A549 (cell line): ENCODE data around the gene DTNB. TPM values are rescaled to one million over a fixed set of nuclear protein-coding genes. Genes with fewer than 3 reads are reported as not detected.

Source experiments
- ATAC-seq, 2 experiments: fragments of 200-7000 bp in 1 of 2; fragments of >200 bp in 1 of 2; cut with Nextera tagmentation in 1 of 2; cut with Tn5 transposase in 1 of 2; 3 replicates each; pipeline versions ENCODE4 v1.8.0 to v1.9.1; 2018 to 2020; ENCODE audit warnings: mild to moderate bottlenecking in 1 of 2, moderate library complexity in 1 of 2
- CTCF ChIA-PET: fragments of 300-600 bp; sonication (Branson Sonifier 250); formaldehyde crosslinking; extraction: SDS; loops from one replicate; lab custom pipeline; 2021; ENCODE audit warnings: antibody characterized with exemption, inconsistent platforms; lab: Yijun Ruan, JAX
- POLR2A ChIA-PET: fragments of 350-600 bp; formaldehyde crosslinking; extraction: SDS; loops from one replicate; lab custom pipeline; 2021; ENCODE audit warnings: antibody characterized with exemption, inconsistent platforms; lab: Yijun Ruan, JAX
- DNase-seq, 2 experiments: peaks; one replicate each; pipeline versions ENCODE4 v3.0.0 to v3.0.0-alpha.2; 2011 to 2016; ENCODE audit warnings: low read depth in 1 of 2, low spot score in 1 of 2
- FAIRE-seq: peaks from 2 replicates; lab custom pipeline; 2011; peaks lifted over from hg19 to GRCh38; lab: Jason Lieb, UNC
- H3K27ac ChIP-seq, 2 experiments: fragments of >200 bp; sonication (Bioruptor Twin); formaldehyde crosslinking; 3 replicates each; pipeline ENCODE4 v1.5.1; 2016 to 2017
- H3K4me1 ChIP-seq: fragments of >200 bp; sonication (Bioruptor Twin); formaldehyde crosslinking; 3 replicates; pipeline ENCODE4 v1.6.1; 2016
- H3K4me2 ChIP-seq: fragments of >200 bp; sonication (Bioruptor Twin); formaldehyde crosslinking; 3 replicates; pipeline ENCODE4 v1.6.1; 2016
- H3K4me3 ChIP-seq: fragments of >200 bp; sonication (Bioruptor Twin); formaldehyde crosslinking; 3 replicates; pipeline ENCODE4 v1.5.1; 2016
- H3K9me3 ChIP-seq: fragments of >200 bp; sonication (Bioruptor Twin); formaldehyde crosslinking; 3 replicates; pipeline ENCODE4 v1.6.1; 2016
- CHD4 ChIP-seq: fragments of 200-600 bp; sonication (generic); IDR thresholded peaks from 2 replicates; pipeline ENCODE4 v1.6.1; 2016; ENCODE audit warnings: antibody characterized with exemption, mild to moderate bottlenecking, borderline replicate concordance
- EHF ChIP-seq: fragments of 250-450 bp; sonication (Bioruptor Pico); IDR thresholded peaks from 2 replicates; pipeline ENCODE4 v1.5.0; 2020; ENCODE audit warnings: mild to moderate bottlenecking
- EHMT2 ChIP-seq: fragments of 200-600 bp; sonication (generic); IDR thresholded peaks from 2 replicates; pipeline ENCODE4 v1.6.1; 2016; ENCODE audit warnings: antibody characterized with exemption, low read depth, mild to moderate bottlenecking, moderate library complexity
- ESRRA ChIP-seq: fragments of 150-350 bp; IDR thresholded peaks from 2 replicates; pipeline ENCODE4 v1.6.1; 2014; ENCODE audit warnings: mild to moderate bottlenecking, low read length, borderline replicate concordance
- HEYL ChIP-seq: fragments of 250-450 bp; sonication (Bioruptor Pico); IDR thresholded peaks from 2 replicates; pipeline ENCODE4 v1.8.0; 2021; ENCODE audit warnings: mild to moderate bottlenecking, moderate library complexity
- HOXB13 ChIP-seq: fragments of 250-450 bp; sonication (Bioruptor Pico); IDR thresholded peaks from 2 replicates; pipeline ENCODE4 v1.5.0; 2020; ENCODE audit warnings: low read depth, mild to moderate bottlenecking, moderate library complexity
- JUN ChIP-seq, 2 experiments: fragments of >200 bp; sonication (Bioruptor Twin); formaldehyde crosslinking; IDR thresholded peaks; 2 replicates in 1 of 2; 3 replicates in 1 of 2; pipeline ENCODE4 v1.6.1; 2016 to 2017
- JUNB ChIP-seq: fragments of >200 bp; sonication (Bioruptor Twin); formaldehyde crosslinking; IDR thresholded peaks from 2 replicates; pipeline ENCODE4 v1.6.1; 2016
- KDM1A ChIP-seq: fragments of 200-600 bp; sonication (generic); IDR thresholded peaks from 2 replicates; pipeline ENCODE4 v1.6.1; 2016; ENCODE audit warnings: low read depth, mild to moderate bottlenecking
- MAFK ChIP-seq: fragments of 450-650 bp; IDR thresholded peaks from 2 replicates; pipeline ENCODE4 v1.6.1; 2014; ENCODE audit not compliant: partially characterized antibody
- NPAS2 ChIP-seq: fragments of 250-450 bp; sonication (Bioruptor Pico); IDR thresholded peaks from 2 replicates; pipeline ENCODE4 v1.8.0; 2022; ENCODE audit warnings: mild to moderate bottlenecking, moderate library complexity, borderline replicate concordance
- NR3C1 ChIP-seq: fragments of >200 bp; sonication (Bioruptor Twin); formaldehyde crosslinking; IDR thresholded peaks from 3 replicates; pipeline ENCODE4 v1.6.1; 2017
- POLR2AphosphoS2 ChIP-seq: conservative IDR thresholded peaks from 2 replicates; pipeline ENCODE4 v1.6.1; 2012; ENCODE audit warnings: low read length, improper control_type of control experiment, inconsistent platforms
- RCOR1 ChIP-seq: fragments of 150-350 bp; IDR thresholded peaks from 2 replicates; pipeline ENCODE4 v1.6.1; 2014; ENCODE audit warnings: antibody characterized with exemption, low read length, low read depth
- RNF2 ChIP-seq: fragments of 200-600 bp; sonication (generic); IDR thresholded peaks from 2 replicates; pipeline ENCODE4 v1.6.1; 2016; ENCODE audit warnings: low read depth, mild to moderate bottlenecking, antibody characterized with exemption, moderate library complexity, borderline replicate concordance
- TFCP2L1 ChIP-seq: fragments of 250-450 bp; sonication (Bioruptor Pico); IDR thresholded peaks from 2 replicates; pipeline ENCODE4 v1.5.0; 2021; ENCODE audit warnings: mild to moderate bottlenecking
- TP53 ChIP-seq: fragments of 250-450 bp; sonication (Bioruptor Pico); IDR thresholded peaks from 2 replicates; pipeline ENCODE4 v1.5.0; 2021; ENCODE audit warnings: mild to moderate bottlenecking, moderate library complexity
- WGBS: methylation state at CpG from one replicate; pipeline ENCODE4 v1.1.6; 2017; ENCODE audit errors: missing lambda C conversion rate; 5-methylcytosine and 5-hydroxymethylcytosine counted together
- polyA plus RNA-seq, 4 experiments: library from polyadenylated mRNA; depleted of rRNA in 3 of 4; stranded (reverse); fragments of >200 nt; fragmentation: RNase III in 1 of 4; extraction: RNeasy Plus Mini Kit Qiagen cat#74134 plus additional on column Dnase treatment in 1 of 4; gene quantifications; 2 replicates in 3 of 4; 3 replicates in 1 of 4; pipeline ENCODE4 v1.2.3, GENCODE V29; 2011 to 2017
- TF ChIP-seq, protein P1 (sequence below): fragments of 450-650 bp; IDR thresholded peaks from 2 replicates; pipeline ENCODE4 v1.6.1; 2014; ENCODE audit warnings: antibody characterized with exemption
- TF ChIP-seq, protein P2 (sequence below): fragments of >200 bp; sonication (Bioruptor Twin); formaldehyde crosslinking; IDR thresholded peaks from 2 replicates; pipeline ENCODE4 v1.6.1; 2016
- TF ChIP-seq, protein P3 (sequence below): fragments of 250-450 bp; sonication (Bioruptor Pico); IDR thresholded peaks from 2 replicates; pipeline ENCODE4 v1.5.0; 2020; ENCODE audit warnings: low read depth, mild to moderate bottlenecking, moderate library complexity
- TF ChIP-seq, protein P4 (sequence below): fragments of 200-600 bp; sonication (generic); IDR thresholded peaks from 2 replicates; pipeline ENCODE4 v1.6.1; 2016; ENCODE audit warnings: antibody characterized with exemption, mild to moderate bottlenecking, moderate library complexity

DTNB gene
- polyA plus RNA-seq, 2 of the 4 experiments (the other 2 are of a cell fraction), result 11.2 to 32.6 TPM

DNA sequence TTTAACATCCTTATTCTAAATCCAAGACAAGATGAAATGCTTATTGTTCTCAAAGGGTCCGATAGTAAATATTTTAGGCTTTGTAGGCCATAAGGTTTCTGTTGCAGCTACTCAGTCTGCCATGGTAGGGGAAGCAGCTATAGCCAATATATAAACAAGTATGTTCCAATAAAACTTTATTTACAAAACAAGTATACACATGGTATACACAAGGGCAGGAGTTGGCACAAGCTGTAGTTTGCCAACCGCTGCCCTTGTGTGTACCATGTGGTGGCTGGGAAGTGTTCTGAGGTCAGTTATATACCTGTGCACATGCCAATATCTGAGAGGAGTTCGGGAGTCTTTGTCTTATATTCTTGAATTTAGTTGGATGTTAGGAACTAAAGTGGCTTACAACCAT, 205.6 kb downstream of the DTNB start:
- DNase-seq, result no peak
- Histone ChIP-seq H3K4me3 (no peak overlapping the region), H3K4me2 (no peak overlapping the region), H3K9me3 (no peaks in the 10 kb centered on the region), H3K27ac (no peak overlapping the region), H3K4me1 (peaks cover 2% of the 10 kb centered on the region)
- POLR2A ChIA-PET, result no interaction called here
- WGBS, result 83% methylated on average over 3 of the region's 3 CpGs
- no peak for FAIRE-seq
- no peak for TF ChIP-seq ESRRA
- TF ChIP-seq RCOR1, result no peak
- TF ChIP-seq EHF, result no peak
- no peak for TF ChIP-seq RNF2
- TF ChIP-seq, protein P1, sequence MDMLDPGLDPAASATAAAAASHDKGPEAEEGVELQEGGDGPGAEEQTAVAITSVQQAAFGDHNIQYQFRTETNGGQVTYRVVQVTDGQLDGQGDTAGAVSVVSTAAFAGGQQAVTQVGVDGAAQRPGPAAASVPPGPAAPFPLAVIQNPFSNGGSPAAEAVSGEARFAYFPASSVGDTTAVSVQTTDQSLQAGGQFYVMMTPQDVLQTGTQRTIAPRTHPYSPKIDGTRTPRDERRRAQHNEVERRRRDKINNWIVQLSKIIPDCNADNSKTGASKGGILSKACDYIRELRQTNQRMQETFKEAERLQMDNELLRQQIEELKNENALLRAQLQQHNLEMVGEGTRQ, result no peak
- TF ChIP-seq JUN (IDR thresholded peaks at IDR 0.05), result no peak
- TF ChIP-seq, protein P2, sequence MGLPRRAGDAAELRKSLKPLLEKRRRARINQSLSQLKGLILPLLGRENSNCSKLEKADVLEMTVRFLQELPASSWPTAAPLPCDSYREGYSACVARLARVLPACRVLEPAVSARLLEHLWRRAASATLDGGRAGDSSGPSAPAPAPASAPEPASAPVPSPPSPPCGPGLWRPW, result no peak
- no peak for TF ChIP-seq CHD4
- TF ChIP-seq EHMT2, result no peak
- TF ChIP-seq NR3C1, result no peak
- TF ChIP-seq, protein P3, sequence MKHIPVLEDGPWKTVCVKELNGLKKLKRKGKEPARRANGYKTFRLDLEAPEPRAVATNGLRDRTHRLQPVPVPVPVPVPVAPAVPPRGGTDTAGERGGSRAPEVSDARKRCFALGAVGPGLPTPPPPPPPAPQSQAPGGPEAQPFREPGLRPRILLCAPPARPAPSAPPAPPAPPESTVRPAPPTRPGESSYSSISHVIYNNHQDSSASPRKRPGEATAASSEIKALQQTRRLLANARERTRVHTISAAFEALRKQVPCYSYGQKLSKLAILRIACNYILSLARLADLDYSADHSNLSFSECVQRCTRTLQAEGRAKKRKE (CRISPR knock-in tag), result no peak
- no peak for TF ChIP-seq POLR2AphosphoS2
- TF ChIP-seq JUNB, result no peak
- TF ChIP-seq, protein P4, sequence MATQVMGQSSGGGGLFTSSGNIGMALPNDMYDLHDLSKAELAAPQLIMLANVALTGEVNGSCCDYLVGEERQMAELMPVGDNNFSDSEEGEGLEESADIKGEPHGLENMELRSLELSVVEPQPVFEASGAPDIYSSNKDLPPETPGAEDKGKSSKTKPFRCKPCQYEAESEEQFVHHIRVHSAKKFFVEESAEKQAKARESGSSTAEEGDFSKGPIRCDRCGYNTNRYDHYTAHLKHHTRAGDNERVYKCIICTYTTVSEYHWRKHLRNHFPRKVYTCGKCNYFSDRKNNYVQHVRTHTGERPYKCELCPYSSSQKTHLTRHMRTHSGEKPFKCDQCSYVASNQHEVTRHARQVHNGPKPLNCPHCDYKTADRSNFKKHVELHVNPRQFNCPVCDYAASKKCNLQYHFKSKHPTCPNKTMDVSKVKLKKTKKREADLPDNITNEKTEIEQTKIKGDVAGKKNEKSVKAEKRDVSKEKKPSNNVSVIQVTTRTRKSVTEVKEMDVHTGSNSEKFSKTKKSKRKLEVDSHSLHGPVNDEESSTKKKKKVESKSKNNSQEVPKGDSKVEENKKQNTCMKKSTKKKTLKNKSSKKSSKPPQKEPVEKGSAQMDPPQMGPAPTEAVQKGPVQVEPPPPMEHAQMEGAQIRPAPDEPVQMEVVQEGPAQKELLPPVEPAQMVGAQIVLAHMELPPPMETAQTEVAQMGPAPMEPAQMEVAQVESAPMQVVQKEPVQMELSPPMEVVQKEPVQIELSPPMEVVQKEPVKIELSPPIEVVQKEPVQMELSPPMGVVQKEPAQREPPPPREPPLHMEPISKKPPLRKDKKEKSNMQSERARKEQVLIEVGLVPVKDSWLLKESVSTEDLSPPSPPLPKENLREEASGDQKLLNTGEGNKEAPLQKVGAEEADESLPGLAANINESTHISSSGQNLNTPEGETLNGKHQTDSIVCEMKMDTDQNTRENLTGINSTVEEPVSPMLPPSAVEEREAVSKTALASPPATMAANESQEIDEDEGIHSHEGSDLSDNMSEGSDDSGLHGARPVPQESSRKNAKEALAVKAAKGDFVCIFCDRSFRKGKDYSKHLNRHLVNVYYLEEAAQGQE, result no peak
- no peak for TF ChIP-seq HEYL (CRISPR knock-in tag)
- no peak for TF ChIP-seq KDM1A
- no peak for TF ChIP-seq NPAS2 (CRISPR knock-in tag)
- no peak for TF ChIP-seq HOXB13
- no peak for TF ChIP-seq TP53 (CRISPR knock-in tag)
- CTCF ChIA-PET, result interaction anchor here (0.9 to 1.1 kb wide), 2 partner anchors 15 to 57 kb away, joined by 3 to 4 read pairs; no protein-coding TSS in a partner anchor
- ATAC-seq, result no peak

DNA sequence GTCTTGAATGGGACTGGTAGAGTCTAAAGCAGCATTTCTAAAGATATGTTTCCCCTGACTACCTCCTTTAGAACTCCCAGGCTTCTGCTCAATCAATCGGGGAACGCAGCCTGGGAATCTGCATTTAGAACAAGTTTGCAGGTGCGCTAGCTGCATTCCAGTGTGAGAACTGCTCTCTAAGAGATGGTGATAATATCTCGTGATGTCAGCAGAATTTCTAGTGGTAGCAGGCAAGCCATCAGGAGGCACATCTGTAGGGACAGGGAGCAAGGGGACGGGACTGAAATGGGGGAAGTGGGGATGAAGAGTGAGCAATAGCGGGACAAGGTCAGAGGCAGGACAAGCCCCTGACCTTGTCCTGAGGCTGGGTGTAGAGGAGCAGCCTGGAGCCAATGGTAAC, 211.4 kb downstream of the DTNB start:
- Histone ChIP-seq H3K4me2 (no peak overlapping the region), H3K9me3 (no peaks in the 10 kb centered on the region), H3K4me3 (no peak overlapping the region), H3K27ac (no peak overlapping the region), H3K4me1 (no peaks in the 10 kb centered on the region)
- POLR2A ChIA-PET, result no interaction called here
- FAIRE-seq (no peak), DNase-seq (no peak), ATAC-seq (no peak)
- TF ChIP-seq MAFK (peak; percentile 42), TFCP2L1 (CRISPR knock-in tag) (no peak)
- CTCF ChIA-PET, result no interaction called here
- 86% methylated on average over 6 of the region's 6 CpGs for WGBS
